ENCODE results near the gene WDR17.

DNA sequence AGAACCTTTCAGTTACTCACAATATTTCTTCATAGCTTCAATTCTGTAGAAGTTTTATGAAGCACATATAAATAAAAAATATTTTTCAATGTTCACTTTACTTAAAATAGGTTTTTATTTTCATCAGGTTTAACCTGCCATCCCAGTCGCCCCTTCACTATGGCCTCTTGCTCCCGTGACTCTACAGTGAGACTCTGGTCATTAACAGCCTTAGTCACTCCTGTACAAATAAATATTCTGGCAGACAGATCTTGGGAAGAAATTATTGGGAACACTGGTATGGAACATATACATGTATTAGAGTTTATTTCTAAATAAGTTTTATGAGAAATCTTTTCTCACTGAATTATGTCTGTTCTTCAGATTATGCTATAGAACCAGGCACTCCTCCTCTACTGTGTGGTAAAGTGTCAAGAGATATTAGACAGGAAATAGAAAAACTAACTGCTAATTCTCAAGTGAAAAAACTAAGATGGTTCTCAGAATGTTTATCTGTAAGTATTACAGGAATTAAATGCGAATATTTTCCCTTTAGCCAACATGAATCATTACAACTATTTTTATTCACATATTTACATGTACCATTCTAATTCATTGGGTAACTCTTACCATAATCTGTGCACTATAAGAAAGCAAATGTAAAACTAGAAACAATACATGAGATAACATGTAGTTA, 84.2 kb downstream of the WDR17 start:
- TF ChIP-seq, protein P1, sequence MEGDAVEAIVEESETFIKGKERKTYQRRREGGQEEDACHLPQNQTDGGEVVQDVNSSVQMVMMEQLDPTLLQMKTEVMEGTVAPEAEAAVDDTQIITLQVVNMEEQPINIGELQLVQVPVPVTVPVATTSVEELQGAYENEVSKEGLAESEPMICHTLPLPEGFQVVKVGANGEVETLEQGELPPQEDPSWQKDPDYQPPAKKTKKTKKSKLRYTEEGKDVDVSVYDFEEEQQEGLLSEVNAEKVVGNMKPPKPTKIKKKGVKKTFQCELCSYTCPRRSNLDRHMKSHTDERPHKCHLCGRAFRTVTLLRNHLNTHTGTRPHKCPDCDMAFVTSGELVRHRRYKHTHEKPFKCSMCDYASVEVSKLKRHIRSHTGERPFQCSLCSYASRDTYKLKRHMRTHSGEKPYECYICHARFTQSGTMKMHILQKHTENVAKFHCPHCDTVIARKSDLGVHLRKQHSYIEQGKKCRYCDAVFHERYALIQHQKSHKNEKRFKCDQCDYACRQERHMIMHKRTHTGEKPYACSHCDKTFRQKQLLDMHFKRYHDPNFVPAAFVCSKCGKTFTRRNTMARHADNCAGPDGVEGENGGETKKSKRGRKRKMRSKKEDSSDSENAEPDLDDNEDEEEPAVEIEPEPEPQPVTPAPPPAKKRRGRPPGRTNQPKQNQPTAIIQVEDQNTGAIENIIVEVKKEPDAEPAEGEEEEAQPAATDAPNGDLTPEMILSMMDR (IDR thresholded peaks at IDR 0.05), result no peak
- TF ChIP-seq POLR2A (IDR thresholded peaks at IDR 0.05) (no peak), EP300 (IDR thresholded peaks at IDR 0.05) (no peak)
